GM18511 (cell line): ENCODE data around the gene RNFT2.

Experiments
- ATAC-seq: cut with Tn5 transposase; IDR thresholded peaks from one replicate; pipeline ENCODE4 v1.9.1; 2021; ENCODE audit warnings: mild to moderate bottlenecking, moderate library complexity; ENCODE audit not compliant: unreplicated experiment

Gene RNFT2

DNA sequence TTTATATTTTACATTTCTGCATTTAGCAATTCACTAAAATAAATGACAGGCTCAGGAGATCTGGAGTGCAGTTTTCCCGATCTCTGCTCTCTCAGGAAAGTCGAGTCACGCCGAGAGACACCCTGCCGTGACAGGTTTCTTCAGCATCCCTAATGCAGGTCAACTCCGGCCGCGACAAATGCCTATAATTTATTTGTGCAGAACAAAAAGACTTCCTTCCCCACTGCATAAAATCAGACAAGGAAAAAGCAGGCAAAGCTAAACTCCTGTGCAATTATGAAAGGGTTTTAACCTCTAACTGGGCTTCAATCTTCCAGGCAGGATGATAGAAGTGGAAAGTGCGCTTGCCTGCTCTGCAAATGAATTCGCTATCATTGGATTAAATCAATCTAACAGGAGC lies 28.3 kb upstream of the RNFT2 start:
- no peak for ATAC-seq

DNA sequence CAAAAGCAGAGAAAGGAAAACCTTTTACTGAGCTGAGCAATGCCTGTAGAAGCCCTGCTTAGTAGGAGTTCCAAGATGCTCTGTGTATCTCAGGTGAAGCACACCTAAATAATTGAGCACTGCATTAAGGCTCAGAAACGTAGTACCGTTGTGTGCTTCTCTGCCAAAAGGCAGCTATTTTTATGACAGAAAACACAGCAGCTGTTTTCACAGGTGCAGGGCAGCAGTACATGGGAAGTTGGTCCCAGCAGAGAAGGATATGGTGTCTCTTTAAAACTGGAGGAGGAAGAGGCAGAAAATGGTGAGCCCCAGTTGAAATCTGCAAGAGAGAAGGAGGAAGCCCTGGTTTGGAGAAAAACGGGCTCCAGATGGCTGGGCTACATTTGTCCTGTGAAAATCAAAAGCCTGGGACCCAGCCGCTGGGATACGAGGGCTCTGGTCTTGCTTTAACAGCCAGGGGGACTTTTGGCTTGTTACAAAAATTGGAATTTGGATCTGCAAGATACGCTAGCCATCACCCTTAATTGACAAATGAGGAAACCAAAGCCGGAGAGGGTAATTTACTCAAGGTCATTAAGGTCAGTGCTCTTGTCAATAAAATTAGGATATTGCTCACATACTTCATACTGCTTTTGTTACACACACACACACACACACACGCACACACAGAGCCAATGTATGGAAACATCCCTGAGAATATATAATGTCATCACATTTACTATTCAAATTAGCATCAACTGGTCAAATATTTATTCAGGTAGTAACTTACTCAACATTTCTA lies 27.6 kb upstream of the RNFT2 start:
- ATAC-seq = no peak

DNA sequence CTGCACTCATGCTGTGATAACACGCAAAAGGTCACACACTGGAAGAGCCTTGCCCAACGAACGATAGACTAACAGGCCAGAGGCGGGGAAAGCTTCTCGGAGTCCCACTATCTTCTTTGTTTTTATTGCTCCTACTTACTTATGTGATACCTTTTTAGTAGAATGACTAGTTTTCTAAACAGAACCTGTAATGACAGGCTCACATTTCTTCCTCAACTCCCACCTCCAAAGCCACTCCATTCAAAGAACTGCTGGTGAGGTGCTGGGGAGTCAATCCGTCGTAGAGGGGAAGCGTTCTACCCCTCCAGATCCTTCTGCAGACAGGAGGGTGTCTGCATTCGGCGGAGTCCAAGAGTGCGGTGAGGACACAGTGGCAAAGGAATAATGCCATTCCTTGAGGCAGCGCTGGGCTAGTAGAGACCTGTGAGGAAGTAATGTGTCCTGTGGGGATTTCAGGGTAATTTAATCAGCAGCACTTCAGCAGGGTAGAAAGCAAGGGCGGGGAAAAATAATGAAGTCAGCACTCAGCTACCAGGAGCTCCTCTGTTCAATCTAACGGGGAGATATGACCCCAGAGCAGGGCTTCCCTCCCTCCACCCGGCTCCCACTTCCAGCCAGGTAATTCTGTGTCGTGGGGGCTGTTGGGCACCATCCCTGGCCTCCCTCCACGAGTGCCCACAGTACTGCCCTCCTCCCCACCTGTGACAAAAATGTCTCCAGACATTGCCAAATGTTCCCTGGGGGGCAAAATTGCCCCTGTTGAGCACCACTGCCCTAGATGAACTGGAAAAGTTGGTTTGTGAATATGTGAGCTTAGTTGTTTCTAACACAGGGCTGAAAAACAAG lies 25.4 kb upstream of the RNFT2 start:
- no peak for ATAC-seq

DNA sequence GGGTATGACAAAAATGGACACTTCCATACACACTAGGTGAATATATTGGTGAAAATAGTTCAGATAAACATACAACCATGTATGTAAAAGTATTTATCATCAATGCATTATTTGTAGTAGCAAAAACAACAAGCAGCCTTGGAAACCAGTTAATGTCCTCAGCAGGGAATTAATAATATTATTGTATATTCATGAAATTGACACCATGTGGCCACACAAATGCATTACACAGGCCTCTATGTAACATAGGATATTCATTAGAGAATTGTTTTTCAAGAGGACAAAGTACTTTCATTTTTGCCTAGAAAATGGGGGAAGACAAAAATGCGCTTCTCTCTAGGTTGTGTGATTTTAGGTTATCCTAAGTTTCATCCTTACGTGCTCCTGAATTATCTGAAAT lies 24.6 kb upstream of the RNFT2 start:
- no peak for ATAC-seq

DNA sequence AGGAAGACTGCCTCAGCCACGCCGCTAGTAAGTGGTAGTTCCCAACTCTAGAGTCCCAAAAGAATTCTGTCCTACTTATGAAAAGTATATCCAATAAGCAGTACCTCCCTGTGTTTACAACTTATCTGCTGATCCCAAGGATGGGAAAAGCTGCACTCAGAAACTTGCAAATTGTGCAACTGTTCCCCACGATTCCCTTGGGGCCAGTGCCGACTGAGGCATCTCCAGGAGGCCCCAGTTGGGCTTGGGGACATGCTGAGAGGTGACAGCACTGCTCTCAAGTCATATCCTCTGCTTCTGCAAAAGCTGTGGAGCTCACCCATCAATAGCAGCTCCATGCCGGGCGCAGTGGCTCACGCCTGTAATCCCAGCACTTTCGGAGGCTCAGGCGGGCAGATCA lies 23.9 kb upstream of the RNFT2 start:
- no peak for ATAC-seq

DNA sequence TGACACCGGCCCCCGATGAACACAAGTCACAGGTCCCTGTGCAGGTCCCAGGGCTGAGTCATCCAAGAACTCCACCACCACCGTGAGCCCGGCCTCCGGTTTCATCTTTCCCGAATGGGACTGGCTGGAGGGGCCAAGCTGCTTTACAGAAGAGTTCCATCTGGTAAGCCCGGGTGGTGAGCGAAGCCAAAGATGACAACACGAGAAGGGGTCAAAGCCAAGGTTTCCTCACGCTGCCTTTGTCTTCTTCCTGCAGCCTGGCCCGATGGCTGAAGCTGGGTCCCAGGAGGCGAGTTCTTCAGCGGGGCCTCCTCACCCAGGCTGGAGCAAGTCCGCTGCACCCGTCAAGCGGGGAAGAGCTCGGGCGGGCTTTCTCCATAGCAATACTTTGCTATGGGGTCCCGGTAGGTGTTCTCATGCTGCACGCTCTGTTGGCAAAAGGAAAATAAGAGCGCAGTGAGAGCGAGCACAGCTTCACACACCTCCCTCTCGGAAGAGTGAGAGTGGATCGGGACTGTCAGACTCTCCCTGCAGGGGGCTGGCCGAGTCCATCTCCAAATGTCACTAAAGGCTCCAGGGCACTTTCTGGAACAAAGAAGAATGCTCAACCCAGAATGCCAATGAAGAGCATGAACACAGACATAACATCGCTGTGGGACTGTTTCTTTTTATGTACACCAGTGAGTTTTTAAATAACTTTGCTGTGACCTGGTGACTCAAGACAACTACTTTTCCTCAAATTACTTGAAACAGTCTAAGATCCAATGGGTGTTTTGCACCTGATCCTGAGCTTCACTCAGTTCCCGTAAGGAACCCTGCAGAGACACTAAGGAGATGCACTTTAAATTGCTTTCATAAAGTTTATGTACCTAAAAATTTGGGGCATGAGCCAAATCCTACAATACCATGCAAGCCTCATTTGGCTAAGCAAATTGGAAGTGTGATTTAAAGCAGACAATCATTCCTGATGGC lies 20.4 kb upstream of the RNFT2 start:
- no peak for ATAC-seq

DNA sequence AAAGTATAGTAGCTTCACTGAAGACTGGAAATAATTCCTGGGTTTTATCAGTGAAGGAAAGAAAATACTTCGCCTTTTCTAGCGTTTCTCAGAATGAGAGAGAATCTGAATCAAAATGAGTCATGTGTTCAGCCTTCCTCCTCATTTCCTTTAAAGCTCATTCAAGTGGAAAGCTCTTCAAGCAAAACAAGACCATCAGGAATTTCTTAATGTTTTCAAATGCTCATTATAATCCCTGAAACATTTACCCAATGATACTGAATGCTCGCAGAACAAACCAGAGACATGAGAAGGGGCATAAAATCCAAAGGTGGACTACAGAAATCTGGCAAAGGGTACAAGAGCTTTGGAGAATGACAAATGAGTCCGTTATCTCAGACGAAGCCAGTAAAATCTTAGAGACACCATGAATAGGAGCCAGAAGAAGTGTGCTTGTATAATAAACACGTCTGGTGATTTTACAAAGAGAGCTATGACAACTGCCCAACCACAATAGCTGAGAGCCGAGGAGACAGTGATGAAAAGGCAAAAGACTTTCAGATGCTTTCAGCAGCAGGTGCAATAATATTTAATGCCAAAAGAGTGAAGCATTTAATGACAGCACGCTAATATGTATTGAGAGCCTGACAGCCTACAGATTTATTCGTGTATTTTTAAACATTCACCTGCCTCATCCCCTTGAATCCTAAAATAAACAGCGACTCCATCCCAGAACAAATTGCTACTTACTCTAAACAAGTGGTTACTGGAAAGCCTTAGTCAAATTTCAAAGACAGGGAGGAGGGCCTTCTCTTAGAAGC lies 19.3 kb upstream of the RNFT2 start:
- ATAC-seq = no peak

DNA sequence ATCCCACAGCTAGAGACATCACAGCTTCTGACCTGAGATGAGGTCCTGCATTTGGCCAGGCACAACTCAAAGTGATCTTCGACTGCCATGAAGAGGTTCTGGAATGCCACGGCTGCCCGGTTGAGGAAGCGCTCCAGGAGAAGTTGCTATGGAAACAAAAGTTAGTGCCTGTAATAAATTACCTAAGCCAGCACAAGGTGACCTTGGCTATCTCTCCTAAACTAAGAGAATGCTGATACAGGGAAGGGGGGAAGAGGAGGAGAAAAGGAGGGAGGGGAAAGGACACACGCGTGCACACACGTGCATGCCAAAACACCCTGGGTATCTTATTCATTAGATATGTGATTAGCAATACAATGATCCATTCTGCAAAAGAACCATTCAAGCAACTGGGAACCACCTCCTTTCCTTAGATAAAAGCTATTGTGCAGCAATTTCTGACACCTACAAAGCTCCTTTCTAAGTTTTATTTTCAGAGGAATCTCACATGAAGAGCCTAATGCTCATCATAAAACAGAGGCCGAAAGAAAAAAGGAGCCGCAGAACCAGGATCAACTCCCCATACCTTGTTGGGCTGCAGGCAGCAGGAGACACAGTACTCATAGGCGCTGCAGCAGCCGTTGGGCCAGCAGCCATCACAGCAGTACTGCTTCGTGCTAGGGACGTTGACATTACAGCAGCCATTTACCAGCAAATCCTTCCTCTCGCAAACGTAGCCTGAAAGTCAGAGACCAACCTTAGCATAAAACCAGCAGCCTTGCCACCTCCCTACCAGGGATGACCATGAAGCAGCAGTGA lies 18.2 kb upstream of the RNFT2 start:
- ATAC-seq = no peak

DNA sequence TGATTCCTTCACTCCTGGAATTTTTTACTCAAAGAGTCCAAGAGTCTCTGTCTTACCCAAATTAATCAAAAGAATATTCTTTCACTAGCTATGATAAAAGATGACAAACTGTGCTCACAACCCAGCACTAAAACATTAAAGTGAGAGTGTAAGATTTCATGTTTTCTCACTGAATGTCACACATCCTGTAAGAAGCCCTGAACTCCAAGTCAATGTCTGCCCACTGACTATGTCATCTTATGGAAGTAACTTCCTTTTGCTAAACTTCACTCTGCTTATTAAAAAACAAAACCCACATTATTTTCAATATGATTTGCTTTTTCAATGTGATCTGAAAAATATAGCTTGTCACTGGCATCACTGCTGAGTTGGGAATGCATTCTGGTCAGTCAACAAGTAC lies 15.9 kb upstream of the RNFT2 start:
- no peak for ATAC-seq

DNA sequence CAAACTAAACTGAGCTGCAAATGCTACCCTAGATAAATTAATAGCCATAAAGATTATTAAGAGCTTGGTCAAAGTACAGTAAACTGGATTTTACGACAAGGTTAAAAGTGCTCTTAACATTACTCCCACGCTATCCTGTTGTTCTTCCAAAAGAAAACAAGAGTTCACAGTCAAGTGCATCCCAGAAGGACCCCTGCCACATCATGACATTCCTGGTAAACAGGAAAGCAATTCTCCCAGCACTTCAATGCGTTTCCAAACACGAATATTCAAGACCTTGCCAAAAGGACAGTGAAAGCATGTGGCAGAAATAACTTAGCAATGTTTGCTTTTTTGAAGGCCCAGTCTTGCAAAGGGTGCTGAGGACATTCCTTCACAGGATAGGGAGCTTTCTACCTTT lies 11.4 kb upstream of the RNFT2 start:
- no peak for ATAC-seq

DNA sequence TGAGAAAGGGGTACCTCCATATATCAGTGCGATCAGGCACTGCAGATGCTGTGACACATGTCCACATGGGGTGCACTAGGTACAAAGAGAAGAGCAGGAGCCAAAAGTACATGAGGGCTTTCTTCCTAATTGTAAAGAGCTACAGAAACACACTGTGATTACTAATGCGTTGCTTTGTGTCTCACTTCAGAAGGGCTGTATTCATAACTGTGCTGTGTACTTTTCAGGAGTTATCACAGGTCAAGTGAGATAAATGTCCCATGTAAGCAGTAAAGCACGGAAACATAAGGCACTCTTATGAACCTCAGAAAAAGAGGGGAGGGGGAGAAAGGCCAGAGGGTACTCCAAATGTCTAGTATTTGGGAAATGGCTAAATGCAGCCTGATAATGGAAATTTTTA lies 10.9 kb upstream of the RNFT2 start:
- no peak for ATAC-seq

DNA sequence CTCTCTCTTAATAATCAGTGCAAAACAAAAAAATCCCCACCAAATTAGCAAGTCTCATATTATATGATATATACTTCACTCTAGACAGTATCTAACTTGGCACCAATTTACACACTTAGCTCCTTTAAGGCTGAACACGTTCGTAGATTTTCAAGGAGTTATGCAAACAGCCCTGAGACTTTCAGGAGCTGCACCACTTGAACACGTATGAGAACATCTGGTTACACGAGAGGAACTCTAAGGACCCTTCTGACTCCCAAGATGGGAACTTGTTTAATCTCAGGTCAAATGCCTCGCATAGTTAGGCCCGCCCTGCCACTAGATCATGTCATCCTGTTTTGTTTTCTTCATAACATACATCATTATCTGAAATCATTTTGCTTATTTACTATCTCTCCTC lies 10.2 kb upstream of the RNFT2 start:
- no peak for ATAC-seq

DNA sequence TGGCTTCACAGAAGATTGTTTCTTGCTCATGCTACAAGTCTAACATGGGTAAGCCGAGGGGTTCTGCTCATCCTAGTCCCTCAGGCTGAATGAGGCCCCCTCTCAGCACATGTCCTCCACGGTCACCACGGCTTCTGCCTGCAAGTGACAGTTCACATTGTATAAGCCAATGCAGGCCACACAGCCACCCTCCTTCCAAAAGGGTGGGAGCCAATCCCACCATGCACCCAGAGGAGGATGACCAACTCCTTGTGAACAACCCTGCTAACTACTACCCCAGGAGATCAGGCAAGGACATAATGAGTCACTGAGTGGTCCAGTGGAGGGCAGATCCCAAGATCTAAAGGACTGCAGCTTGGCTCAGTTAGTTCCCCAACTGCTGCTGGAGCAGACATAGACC lies 6.3 kb upstream of the RNFT2 start:
- no peak for ATAC-seq

DNA sequence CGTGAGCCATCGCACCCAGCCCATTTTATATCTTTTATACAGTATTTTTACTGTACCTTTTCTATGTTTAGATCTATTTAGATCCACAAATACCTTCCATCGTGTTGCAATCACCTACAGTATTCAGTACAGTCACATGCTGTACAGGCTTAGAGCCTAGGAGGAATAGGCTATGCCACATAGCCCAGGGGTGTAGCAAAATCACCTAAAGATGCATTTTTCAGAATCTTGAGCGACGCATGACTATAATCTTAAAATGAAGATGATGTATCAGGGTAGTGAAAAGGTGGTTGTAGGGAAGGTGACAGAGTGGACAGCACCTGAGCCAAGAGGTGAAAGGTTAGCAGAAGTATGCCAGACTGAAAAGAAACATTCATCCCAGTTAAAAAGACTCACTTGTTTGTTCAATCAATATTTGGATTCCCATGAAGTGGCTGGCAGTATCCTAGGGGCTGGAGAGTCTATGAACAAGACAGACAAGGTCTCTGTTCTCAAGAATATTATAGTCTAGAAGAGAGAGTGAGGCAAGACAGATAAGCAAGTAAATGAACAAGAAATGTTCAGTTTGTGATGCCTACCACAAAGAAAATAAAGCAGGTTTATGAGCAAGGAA lies 3.9 kb upstream of the RNFT2 start:
- ATAC-seq = no peak

DNA sequence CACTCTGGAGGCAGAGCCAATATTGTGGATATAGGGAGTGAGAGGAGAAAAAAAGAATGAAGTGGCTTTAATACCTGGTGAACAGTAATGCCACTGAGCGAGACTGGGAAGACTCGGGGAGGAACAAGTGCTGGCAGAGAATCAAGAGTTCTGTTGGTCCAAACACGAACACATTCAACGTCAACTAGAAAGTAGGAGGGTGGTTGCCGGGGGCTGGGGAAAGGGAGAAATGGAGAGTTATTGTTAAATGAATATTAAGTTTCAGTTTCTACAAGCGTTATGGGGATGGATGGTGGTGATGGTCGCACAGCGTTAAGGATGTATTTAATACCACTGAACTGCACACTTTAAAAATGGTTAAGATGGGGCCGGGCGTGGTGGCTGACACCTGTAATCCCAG lies 3.0 kb upstream of the RNFT2 start:
- no peak for ATAC-seq

DNA sequence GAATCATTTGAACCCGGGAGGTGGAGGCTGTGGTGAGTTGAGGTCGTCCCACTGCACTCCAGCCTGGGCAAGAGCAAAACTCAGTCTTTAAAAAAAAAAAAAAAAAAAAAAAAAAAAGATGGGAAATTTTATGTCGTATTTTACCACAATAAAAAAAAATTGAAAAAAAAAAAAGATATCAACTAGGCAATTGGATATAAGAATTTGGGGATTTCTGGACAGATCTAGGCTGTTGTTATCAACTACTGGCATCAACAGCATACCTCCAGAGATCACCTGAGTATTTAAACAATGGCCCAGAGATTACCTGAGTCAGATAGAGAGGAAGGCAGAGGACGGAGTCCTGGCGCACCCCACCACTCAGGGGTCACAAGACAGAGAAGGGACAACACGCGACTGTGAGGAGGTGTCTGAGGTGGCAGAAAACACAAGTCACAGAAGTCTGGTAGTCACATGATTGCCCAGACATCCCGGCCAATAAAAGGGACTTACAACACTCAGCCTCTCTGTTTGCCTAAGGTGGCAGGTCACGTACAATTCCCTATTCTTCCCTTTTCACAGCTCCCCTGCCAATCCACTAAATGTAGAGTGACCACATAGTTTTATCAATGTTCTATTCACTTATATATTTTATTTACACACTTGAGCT lies 2.0 kb upstream of the RNFT2 start:
- ATAC-seq = no peak

DNA sequence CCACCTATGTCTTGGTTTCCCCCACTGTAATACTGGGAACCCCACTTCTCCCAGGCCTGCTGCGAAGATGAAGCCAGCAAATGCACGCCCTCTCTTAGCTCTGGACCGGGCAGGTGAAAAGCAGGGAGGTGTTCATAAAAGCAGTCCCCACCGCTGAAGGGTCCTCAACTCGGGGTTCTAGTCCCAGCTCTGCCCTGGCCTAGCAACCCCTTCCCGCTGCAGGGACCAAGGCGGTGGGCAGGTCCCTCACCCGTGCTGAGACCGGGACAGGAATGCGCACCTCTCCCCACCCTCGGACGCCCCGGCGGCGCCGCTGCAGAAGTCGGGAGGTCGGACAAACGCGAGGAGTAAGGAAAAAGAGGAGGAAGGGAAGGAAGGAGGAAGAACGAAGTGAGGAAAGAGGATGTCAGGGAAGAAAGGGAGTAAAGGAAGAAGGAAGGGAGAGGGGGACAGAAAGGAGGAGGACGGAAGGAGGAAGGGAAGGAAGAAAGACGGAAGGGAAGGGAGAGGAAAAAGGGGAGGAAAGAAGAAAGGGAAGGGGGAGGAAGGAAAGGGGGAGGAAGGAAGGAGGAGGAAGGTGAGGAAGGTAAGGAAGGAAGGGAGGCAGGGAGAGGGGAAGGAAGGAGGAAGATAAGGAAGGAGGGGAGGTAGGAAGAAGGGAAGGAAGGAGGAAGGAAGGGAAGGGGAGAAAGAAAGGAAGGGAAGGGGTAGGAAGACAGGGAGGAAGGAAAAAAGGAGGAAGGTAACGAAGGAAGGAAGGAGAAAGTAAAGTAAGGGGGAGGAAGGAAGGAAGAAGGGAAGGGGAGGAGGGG lies 947 bp upstream of the RNFT2 start:
- no peak for ATAC-seq

DNA sequence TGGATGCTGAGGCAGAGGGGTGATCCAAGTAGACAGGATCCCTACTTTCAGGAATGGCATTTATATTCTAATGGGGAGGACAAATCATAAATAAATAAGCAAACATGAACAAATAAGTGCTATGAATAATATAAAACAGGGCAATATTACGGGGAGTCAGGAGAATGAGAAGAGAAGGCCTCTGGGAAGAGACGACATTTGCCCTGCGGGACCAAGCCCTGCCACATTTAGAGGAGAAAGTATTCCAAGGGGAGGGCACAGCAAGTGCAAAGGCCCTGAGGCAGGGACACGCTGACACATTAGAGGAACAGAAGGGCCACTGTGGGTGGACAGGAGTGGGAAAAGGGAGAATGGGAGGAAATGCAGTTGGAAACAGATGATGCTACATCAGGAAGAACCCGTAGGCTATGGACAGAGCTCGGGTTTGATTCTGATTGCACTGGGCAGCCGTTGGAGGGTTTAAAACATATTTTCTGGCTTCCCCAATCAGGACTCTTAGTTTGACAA lies 1.3 kb downstream of the RNFT2 start:
- no peak for ATAC-seq
